Skeletal muscle tissue (tissue), 4 donors: Measurements from ENCODE around the gene PARP16. TPM values are rescaled to one million over a fixed set of nuclear protein-coding genes. Genes with fewer than 3 reads are reported as not detected.

Experiments used
- H3K27ac ChIP-seq: one replicate; pipeline ENCODE4 v1.7.0; 2013; ENCODE audit warnings: mild to moderate bottlenecking, low read depth, low read length, inconsistent platforms
- H3K27me3 ChIP-seq, 3 donors: one replicate each; pipeline ENCODE4 v1.7.0; 2013; ENCODE audit warnings: low read length in 3 of 3; ENCODE audit not compliant: control insufficient read depth in 3 of 3, insufficient read depth in 3 of 3
- H3K36me3 ChIP-seq, 3 donors: one replicate each; pipeline ENCODE4 v1.7.0; 2013; ENCODE audit warnings: low read length in 3 of 3; ENCODE audit not compliant: control insufficient read depth in 3 of 3, insufficient read depth in 3 of 3
- H3K4me1 ChIP-seq, 3 donors: one replicate each; pipeline ENCODE4 v1.7.0; 2013; ENCODE audit warnings: low read length in 3 of 3, mild to moderate bottlenecking in 3 of 3; ENCODE audit not compliant: control insufficient read depth in 3 of 3, insufficient read depth in 3 of 3
- H3K4me3 ChIP-seq, 3 donors: one replicate each; pipeline ENCODE4 v1.7.0; 2013; ENCODE audit warnings: low read length in 3 of 3
- H3K9ac ChIP-seq, 3 donors: one replicate each; pipeline ENCODE4 v1.7.0; 2013; ENCODE audit warnings: low read length in 3 of 3, mild to moderate bottlenecking in 3 of 3, moderate library complexity in 2 of 3, low read depth in 1 of 3
- H3K9me3 ChIP-seq, 3 donors: one replicate each; pipeline ENCODE4 v1.7.0; 2013; ENCODE audit warnings: low read length in 3 of 3; ENCODE audit not compliant: control insufficient read depth in 3 of 3
- total RNA-seq: library from RNA; depleted of rRNA; stranded (reverse); fragments of >200 nt; gene quantifications from one replicate; pipeline ENCODE4 v1.2.3, GENCODE V29; 2014
- donor health status: Osteomylitis.

The PARP16 gene
- total RNA-seq, 1 donor from 2014 or later, result 7.3 TPM

DNA sequence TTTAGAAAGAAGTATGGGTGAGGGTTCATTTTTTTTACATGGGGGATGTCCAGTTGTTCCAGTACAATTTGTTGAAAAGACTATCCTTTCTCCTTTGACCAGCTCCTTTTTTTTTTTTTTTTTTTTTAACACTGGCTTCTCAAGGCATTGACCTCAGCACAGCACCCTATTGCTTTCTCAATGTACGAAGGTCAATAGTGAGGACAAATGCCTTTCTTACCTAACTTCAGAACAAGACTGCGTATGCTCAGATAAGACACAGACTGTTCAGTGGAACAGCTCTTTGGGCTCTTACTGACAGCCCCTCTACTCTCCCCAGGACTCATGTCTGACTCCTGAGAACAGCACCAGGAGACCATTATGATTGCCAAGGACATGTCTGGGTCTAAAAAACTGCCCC is 65.0 kb downstream of the PARP16 start:
- Histone ChIP-seq H3K27me3 (no peaks in the 10 kb centered on the region), H3K4me1 (no peaks in the 10 kb centered on the region), H3K27ac (no peak overlapping the region), H3K9me3 (no peaks in the 10 kb centered on the region), H3K36me3 (no peaks in the 10 kb centered on the region), H3K4me3 (no peak overlapping the region), H3K9ac (no peak overlapping the region)

DNA sequence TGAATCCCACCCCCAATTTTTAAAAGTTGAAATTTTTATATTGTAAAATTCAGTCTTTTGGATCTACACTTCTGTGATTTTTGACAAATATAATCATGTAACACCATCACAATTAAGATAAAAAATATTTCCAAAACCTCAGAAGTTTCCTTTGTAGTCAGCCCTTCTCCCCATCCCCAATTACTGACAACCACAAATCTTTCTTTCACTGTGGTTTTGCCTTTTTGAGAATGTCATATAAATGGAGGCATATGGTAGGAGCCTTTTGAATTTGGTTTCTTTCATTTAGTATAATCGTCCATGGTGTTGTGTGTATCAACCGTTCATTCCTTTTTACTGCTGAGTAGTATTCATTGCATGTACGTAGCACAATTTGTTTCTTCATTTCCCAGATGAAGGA is 67.5 kb downstream of the PARP16 start:
- Histone ChIP-seq H3K4me3 (no peak overlapping the region), H3K9me3 (no peaks in the 10 kb centered on the region), H3K27me3 (no peaks in the 10 kb centered on the region), H3K27ac (no peak overlapping the region), H3K36me3 (no peaks in the 10 kb centered on the region), H3K9ac (no peak overlapping the region), H3K4me1 (peaks cover 0 to 3% (median 0%) of the 10 kb centered on the region in 3 donors)

DNA sequence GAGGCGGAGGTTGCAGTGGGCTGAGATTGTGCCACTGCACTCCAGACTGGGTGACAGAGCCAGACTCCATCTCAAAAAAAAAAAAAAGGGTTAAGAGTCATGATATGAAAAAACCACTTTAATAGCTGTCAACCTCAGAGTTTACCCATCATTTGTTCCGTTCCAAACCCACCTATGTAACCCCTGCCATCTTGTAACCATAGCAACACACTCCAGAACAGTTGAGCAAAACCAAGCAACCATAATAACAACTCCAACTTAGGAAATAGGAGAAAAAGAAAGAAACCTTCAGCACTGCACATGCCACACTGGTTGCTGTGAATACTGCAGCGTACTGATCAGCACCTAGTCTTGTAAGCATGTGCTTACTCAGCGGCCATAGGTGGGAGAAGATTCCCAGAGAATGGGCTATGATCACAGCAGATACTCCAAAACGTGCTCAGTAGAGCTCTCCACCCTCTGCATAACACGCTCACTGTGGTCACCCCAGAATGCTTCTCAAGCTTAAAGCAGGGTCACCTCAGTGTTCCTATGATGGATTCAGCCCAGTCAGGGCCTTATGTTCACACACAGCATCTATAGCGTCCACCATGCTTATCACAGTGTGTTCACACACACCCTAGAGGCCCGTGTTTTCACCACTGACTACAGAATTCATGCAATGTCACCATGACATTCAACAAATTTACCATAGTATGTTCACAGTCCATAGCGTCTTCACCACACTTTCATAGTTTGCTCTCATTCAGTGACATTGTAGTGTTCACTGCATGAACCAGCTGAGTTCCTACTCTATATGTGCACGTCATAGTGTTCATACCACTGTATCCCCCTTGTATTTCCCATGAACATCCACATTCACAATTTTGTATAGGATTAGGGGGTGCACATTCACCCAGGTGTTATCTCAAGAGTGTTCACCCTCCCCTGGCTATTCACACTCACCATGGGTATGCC is 68.9 kb downstream of the PARP16 start:
- Histone ChIP-seq H3K27ac (no peak overlapping the region), H3K4me1 (peaks cover 0 to 10% (median 6%) of the 10 kb centered on the region in 3 donors), H3K36me3 (no peaks in the 10 kb centered on the region), H3K9me3 (no peaks in the 10 kb centered on the region), H3K9ac (no peak overlapping the region), H3K4me3 (no peak overlapping the region), H3K27me3 (no peaks in the 10 kb centered on the region)

DNA sequence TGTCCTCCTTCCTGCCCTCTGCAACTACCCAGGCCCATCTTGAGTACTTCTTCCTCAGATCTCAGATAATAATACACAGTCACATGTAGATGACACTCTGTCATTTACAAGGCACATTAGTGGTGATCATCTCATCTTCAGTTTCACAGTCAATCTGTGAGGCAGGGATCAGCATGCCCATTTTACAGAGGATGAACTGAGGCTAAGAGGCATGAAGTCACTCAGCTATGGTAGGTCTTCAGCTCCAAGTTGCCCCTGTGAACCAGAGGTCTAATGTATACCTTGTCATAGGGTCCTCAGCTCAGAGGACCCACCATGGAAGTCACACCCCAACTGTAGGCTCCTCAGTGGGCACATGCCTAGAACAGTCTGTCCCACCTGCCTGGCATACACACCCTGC is 71.2 kb downstream of the PARP16 start:
- H3K27me3 ChIP-seq, result no peaks in the 10 kb centered on the region
- peak overlapping the region in 1 of 3 donors; percentile 16 for H3K9ac ChIP-seq
- H3K4me3 ChIP-seq, result no peak overlapping the region
- peaks cover 21 to 30% (median 23%) of the 10 kb centered on the region in 3 donors for H3K4me1 ChIP-seq
- H3K27ac ChIP-seq, result no peak overlapping the region
- no peaks in the 10 kb centered on the region for H3K36me3 ChIP-seq
- no peaks in the 10 kb centered on the region for H3K9me3 ChIP-seq

DNA sequence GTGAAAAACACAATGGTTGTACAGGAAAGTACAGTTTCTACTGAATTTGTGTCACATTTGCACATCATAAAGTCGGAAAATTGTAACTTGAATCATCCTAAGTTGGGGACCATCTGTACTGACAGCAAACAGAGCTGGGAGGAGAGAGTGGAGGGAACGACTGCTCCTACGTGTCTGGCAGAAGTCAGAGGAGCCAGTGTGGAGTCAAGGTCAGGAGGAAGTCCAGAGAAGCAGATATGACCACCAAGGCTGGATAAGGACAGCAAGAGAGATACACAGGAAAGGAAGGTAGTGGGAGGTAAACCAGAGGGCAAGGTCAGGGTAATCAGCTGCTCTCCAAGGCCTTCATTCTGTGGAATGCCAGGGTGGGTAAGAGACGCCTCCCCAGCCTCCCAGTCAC is 72.7 kb downstream of the PARP16 start:
- Histone ChIP-seq H3K4me1 (peaks cover 21 to 38% (median 23%) of the 10 kb centered on the region in 3 donors), H3K9ac (no peak overlapping the region), H3K4me3 (no peak overlapping the region), H3K27me3 (no peaks in the 10 kb centered on the region), H3K36me3 (no peaks in the 10 kb centered on the region), H3K9me3 (no peaks in the 10 kb centered on the region), H3K27ac (no peak overlapping the region)

DNA sequence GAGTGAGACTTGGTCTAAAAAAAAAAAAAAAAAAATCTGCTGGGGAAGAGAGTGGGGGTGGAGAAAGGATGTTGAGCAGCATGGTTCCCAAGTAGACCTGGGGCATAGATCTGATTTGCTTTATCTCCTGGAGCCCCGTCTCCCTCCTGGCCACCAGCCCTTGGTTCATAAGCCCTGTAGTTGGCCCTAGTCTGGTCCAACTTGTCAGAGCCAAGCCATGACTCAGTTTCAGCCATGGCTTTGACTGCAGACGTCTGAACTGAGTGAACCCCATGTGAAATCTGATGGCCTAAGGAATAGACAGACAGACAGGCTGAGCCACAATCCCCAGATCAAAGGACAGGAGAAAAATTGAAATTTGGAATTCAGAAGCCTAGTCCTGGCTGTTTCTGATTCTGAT is 73.4 kb downstream of the PARP16 start:
- Histone ChIP-seq H3K36me3 (no peaks in the 10 kb centered on the region), H3K27me3 (no peaks in the 10 kb centered on the region), H3K4me1 (peaks cover 21 to 38% (median 23%) of the 10 kb centered on the region in 3 donors), H3K9ac (no peak overlapping the region), H3K9me3 (no peaks in the 10 kb centered on the region), H3K27ac (no peak overlapping the region), H3K4me3 (no peak overlapping the region)

DNA sequence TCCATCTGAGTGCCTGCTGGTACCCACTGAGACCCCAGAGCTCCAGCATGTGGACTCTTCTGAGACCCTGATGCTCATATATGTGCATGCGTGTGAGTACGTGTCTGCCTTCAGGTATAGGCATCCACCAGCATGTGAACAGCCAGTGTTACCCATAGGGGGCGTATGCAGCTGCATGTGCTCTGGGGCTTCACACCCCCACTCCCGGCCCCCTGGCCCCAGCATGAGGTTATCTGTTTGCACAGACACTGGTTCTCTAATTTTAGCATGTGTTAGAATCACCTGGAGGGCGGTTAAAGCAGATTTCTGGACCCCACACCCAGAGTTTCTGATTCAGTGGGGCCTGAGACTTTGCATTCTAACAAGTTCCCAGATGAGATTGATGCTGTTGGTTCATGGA is 74.6 kb downstream of the PARP16 start:
- Histone ChIP-seq H3K4me3 (no peak overlapping the region), H3K9ac (peak overlapping the region in 1 of 3 donors; percentile 62), H3K27me3 (no peaks in the 10 kb centered on the region), H3K9me3 (no peaks in the 10 kb centered on the region), H3K36me3 (no peaks in the 10 kb centered on the region), H3K27ac (peak overlapping the region; percentile 21), H3K4me1 (peaks cover 21 to 38% (median 23%) of the 10 kb centered on the region in 3 donors)

DNA sequence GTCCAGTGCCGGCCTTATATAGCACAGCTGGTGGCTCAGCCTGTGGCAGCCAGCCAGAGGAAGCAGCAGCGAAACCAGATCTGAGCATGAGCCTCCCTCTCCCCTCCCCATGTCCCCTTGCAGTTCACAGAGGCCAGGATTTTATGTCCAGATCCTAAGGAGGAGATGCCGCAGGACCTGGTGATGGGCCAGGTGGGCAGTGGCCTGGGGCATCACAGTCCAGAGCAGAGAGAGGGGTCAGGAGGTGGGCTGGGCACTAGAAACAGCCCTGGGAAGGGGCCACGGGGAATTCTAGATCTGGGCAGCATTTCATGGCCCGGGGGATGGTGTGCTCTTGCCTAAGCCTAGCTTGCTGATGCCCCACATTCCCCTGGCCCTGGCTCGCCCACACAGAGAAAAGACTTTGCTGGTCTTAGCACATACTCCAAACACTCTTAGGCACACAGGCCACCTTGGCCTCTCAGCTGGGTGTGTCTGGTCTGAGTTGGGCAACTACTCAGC is 75.2 kb downstream of the PARP16 start:
- no peaks in the 10 kb centered on the region for H3K27me3 ChIP-seq
- H3K9me3 ChIP-seq, result no peaks in the 10 kb centered on the region
- H3K4me1 ChIP-seq, result peaks cover 21 to 38% (median 23%) of the 10 kb centered on the region in 3 donors
- peak overlapping the region in 2 of 3 donors; percentile 45 to 51 for H3K4me3 ChIP-seq
- H3K9ac ChIP-seq, result peak overlapping the region in 1 of 3 donors; percentile 62
- peak overlapping the region; percentile 21 for H3K27ac ChIP-seq
- no peaks in the 10 kb centered on the region for H3K36me3 ChIP-seq

DNA sequence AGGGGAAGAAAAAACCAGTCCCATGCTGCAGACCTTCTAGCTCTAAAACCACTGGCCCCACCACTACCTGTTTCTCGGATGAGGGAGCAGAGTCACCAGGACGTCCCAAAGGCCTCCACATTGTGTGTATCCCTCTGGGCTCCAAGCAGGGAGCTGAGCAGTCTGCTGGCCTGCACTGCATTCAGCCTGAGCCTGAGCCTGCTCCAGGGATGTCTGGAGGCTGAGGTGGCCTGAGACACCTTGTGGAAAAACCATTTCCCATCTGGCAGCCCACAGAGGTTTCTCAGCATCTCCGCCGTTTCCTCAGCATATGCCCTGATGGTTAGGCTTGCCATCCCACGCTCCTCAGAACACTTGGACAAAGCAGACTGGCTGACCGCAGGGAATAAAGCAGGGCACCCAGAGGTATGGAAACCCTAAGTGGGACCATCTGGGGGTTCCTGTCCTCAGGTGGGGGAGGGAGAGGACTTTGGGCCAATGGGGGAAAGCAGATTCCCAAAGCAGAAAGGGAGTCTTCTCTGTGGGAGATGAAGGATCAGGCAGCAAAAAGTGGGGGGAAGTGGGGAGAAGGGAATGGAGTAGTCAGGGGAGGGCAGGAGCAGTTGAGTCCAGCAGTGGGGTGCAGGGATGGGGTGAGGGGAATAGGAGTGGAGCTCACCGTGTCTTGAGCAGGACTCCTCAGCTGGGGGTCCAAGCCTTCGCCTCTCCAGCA is 75.8 kb downstream of the PARP16 start, which contains the start of gene CILP:
CILP (minus strand) TSS at position 704 of the 712 bp plus-strand sequence. CDS start 1,718 bp downstream, outside the sequence.
- Histone ChIP-seq H3K9me3 (no peaks in the 10 kb centered on the region), H3K9ac (peak within 1 kb of the TSS in 2 of 3 donors; percentile 28 to 62), H3K27me3 (no peaks in the 10 kb centered on the region), H3K4me3 (peak within 1 kb of the TSS in 2 of 3 donors; percentile 45 to 51), H3K4me1 (peaks cover 21 to 38% (median 23%) of the 10 kb centered on the region in 3 donors), H3K27ac (peak within 1 kb of the TSS; percentile 53), H3K36me3 (no peaks in the 10 kb centered on the region)
